Upper lobe of right lung (tissue), 1 donor: ENCODE measurements around the gene PRM1. TPM values are rescaled to one million over a fixed set of nuclear protein-coding genes. Genes with fewer than 3 reads are reported as not detected.

Source experiments
- ATAC-seq: fragments of 200-7000 bp; cut with Tn5 transposase; one replicate; pipeline ENCODE4 v1.9.1; 2020; ENCODE audit warnings: mild to moderate bottlenecking, moderate library complexity
- DNase-seq: peaks from one replicate; pipeline ENCODE4 v3.0.0-alpha.2; 2020
- H3K27ac ChIP-seq: fragments of 200-600 bp; one replicate; pipeline ENCODE4 v1.8.0; 2022
- H3K27me3 ChIP-seq: fragments of 200-600 bp; one replicate; pipeline ENCODE4 v1.8.0; 2022; ENCODE audit warnings: mild to moderate bottlenecking
- H3K36me3 ChIP-seq: fragments of 200-600 bp; one replicate; pipeline ENCODE4 v1.8.0; 2022
- H3K4me1 ChIP-seq: fragments of 200-600 bp; one replicate; pipeline ENCODE4 v1.8.0; 2022
- H3K4me3 ChIP-seq: fragments of 200-600 bp; one replicate; pipeline ENCODE4 v1.8.0; 2022; ENCODE audit warnings: mild to moderate bottlenecking
- H3K9me3 ChIP-seq: fragments of 200-600 bp; one replicate; pipeline ENCODE4 v1.8.0; 2022
- CTCF ChIP-seq: fragments of 200-600 bp; IDR thresholded peaks from one replicate; pipeline ENCODE4 v1.8.0; 2022; ENCODE audit warnings: antibody characterized with exemption
- intact Hi-C: fragments of 100-400 bp; cut with DNase I; formaldehyde crosslinking; loops from one replicate; pipeline ENCODE4 v1.11.0; 2022
- total RNA-seq: library from RNA; stranded (reverse); fragmentation: NEBNext Ultra II Directional; extraction: Animal tissue kit (Norgen Biotek cat#: 25700); gene quantifications from one replicate; pipeline ENCODE4 v1.2.1, GENCODE V29; 2021
- donor health status: DM: no; HTN: yes; CAD: no; lungs with severe emphysema.

Gene PRM1
- total RNA-seq, 1 donor from 2014 or later, result not detected

- intact Hi-C loops, result no loop called here
- no peak overlapping the region for H3K27ac ChIP-seq
- DNase-seq (no peak), ATAC-seq (no peak)
- no peak overlapping the region for H3K4me3 ChIP-seq
- H3K4me1 ChIP-seq, result peaks cover 4% of the 10 kb centered on the region
- no peaks in the 10 kb centered on the region for H3K36me3 ChIP-seq
- H3K27me3 ChIP-seq, result no peaks in the 10 kb centered on the region
- no peaks in the 10 kb centered on the region for H3K9me3 ChIP-seq
- no peak for TF ChIP-seq CTCF
Measured at GRCh38 chr16:11316331-11317015, 35.3 kb upstream of the PRM1 start.

GRCh38 chr16:11315510-11315909 is 34.4 kb upstream of the PRM1 start:
- Histone ChIP-seq H3K4me1 (peaks cover 12% of the 10 kb centered on the region), H3K36me3 (no peaks in the 10 kb centered on the region), H3K9me3 (no peaks in the 10 kb centered on the region), H3K27ac (no peak overlapping the region), H3K4me3 (no peak overlapping the region), H3K27me3 (no peaks in the 10 kb centered on the region)
- no peak for DNase-seq
- no peak for TF ChIP-seq CTCF
- intact Hi-C loops, result no loop called here
- ATAC-seq, result no peak

- DNase-seq (no peak), ATAC-seq (no peak)
- H3K27me3 ChIP-seq, result no peaks in the 10 kb centered on the region
- no peak for TF ChIP-seq CTCF
- no peaks in the 10 kb centered on the region for H3K36me3 ChIP-seq
- H3K9me3 ChIP-seq, result no peaks in the 10 kb centered on the region
- intact Hi-C loops, result no loop called here
- peaks cover 13% of the 10 kb centered on the region for H3K4me1 ChIP-seq
- no peak overlapping the region for H3K4me3 ChIP-seq
- no peak overlapping the region for H3K27ac ChIP-seq
Measured at GRCh38 chr16:11314309-11314894, 33.3 kb upstream of the PRM1 start.

- DNase-seq (no peak), ATAC-seq (no peak)
- no peak for TF ChIP-seq CTCF
- Histone ChIP-seq H3K9me3 (no peaks in the 10 kb centered on the region), H3K27ac (no peak overlapping the region), H3K36me3 (no peaks in the 10 kb centered on the region), H3K27me3 (no peaks in the 10 kb centered on the region), H3K4me3 (no peak overlapping the region), H3K4me1 (peaks cover 19% of the 10 kb centered on the region)
- intact Hi-C loops, result no loop called here
Measured at GRCh38 chr16:11313493-11314308, 32.6 kb upstream of the PRM1 start.

GRCh38 chr16:11312718-11313492 is 31.8 kb upstream of the PRM1 start:
- Histone ChIP-seq H3K4me1 (peaks cover 26% of the 10 kb centered on the region), H3K27ac (no peak overlapping the region), H3K9me3 (no peaks in the 10 kb centered on the region), H3K27me3 (no peaks in the 10 kb centered on the region), H3K36me3 (no peaks in the 10 kb centered on the region), H3K4me3 (no peak overlapping the region)
- DNase-seq (no peak), ATAC-seq (peak; percentile 68)
- intact Hi-C loops, result no loop called here
- TF ChIP-seq CTCF, result no peak
